GM12892 (cell line): ENCODE measurements around the gene TP53I3.

Source experiments
- POLR2A ChIP-seq: IDR thresholded peaks from 2 replicates; pipeline ENCODE4 v1.6.1; 2011; ENCODE audit warnings: low read depth, low read length, control low read depth
- POLR2AphosphoS5 ChIP-seq: IDR thresholded peaks from 2 replicates; pipeline ENCODE4 v1.6.1; 2011; ENCODE audit warnings: low read depth, low read length, control low read depth
- TAF1 ChIP-seq: IDR thresholded peaks from 2 replicates; pipeline ENCODE4 v1.6.1; 2011; ENCODE audit warnings: low read depth, mild to moderate bottlenecking, control low read depth, low read length, borderline replicate concordance

GRCh38 chr2:24051833-24052232, 32.8 kb downstream of the TP53I3 start:
- no peak for TF ChIP-seq POLR2A
- TF ChIP-seq POLR2AphosphoS5: no peak
- TF ChIP-seq TAF1: no peak
